HG03521 (cell line): ENCODE results near the gene WDR26.

Experiments
- ATAC-seq: cut with Tn5 transposase; IDR thresholded peaks from one replicate; pipeline ENCODE4 v1.9.1; 2021; ENCODE audit warnings: mild to moderate bottlenecking, moderate library complexity; ENCODE audit not compliant: unreplicated experiment

WDR26 gene

DNA sequence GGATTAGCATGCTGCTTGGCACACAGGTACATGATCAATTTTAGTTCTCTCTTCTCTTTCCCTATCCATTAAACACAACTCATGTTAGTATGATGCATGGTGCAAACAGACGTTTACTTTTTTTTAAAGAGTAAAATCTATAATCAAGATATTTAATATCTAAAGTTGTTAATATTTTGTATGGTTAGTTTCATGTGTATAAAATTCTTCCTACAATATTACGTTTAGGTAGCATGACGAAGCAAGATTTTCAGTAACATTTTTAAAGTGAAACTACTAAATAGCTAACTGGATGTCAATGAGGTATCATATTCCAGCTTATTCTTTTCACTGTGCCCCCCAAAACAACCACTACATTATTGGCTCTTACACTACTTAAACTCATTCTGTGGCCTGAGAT is 41.3 kb downstream of the WDR26 start:
- no peak for ATAC-seq

DNA sequence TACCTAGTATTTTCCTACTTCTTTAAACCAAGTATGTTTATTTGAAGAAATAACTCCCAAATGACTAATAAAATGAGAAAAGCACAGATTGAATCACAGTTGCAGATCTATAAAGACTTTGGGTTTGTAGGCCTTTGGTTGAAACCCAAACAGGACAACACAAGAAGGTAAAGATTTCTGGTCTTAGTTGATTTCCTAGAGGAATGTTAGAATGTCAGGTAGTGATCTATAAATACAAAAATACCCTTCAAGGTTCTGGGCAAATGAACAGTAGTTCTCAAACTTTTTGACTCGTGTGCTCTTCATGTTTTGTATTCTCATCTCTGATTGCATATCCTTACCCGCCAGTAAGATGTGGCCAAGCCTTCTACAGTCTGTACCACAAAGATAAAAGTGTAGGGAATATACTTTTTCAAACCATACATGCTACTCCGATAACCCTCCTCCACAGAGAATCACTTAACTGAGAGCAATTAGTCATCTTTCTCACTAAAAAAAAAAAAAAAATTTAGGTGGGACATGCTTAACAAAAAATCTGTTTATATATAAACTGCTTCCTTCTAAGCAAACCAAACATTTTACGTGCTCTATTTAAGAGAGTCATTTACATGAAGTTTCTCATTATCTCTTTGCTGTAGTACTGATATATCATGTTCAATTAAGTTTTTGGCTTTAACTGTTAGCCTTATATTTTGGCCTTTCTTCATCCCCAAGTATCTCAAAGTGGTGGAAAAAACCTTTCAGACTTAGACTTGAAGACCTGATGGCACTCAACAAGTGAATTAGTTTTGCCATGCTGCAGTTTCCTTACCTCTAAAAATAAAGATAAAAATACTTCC is 42.0 kb downstream of the WDR26 start:
- no peak for ATAC-seq

DNA sequence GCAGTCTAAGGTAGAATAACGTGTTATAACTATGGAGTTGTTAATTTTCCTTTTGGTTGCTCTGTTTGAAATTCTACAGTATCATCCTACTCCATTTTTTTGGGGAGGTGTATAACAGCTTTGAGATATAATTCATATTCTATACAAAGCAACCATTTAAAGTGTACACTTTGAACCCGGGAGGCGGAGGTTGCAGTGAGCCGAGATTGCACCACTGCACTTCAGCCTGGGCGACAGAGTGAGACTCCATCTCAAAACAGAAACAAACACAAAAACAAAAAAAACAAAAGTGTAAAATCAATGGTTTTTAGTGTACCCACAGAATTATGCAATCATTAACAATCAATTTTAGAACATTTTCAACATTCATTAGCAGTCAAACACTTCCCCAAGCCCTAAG is 44.1 kb downstream of the WDR26 start:
- no peak for ATAC-seq

GRCh38 chr1:224387943-224388342 is 46.7 kb downstream of the WDR26 start:
- no peak for ATAC-seq

GRCh38 chr1:224387302-224387912 is 47.2 kb downstream of the WDR26 start:
- ATAC-seq: no peak

GRCh38 chr1:224383218-224383617 is 51.4 kb downstream of the WDR26 start:
- no peak for ATAC-seq

- no peak for ATAC-seq
Observed at GRCh38 chr1:224381880-224382548, 52.6 kb downstream of the WDR26 start.

DNA sequence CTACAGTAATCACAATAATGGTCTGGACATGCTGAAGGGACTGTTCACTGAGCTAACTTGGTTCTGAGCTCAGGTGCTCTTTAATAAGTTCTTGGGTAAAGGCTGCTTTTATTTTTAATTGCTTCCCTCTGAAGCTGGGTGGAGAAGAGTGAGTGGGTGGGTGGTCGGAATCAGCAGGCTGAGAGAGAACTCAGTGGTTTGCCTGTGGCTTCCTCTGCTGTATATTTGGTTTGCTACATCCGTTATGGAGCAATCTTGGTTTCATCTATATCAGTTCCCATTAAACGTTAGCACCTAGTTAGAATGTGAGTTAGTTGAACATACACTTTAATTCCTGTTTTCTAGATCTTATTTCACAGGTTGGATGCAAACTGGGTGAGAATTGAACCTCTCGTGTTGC is 54.6 kb downstream of the WDR26 start:
- no peak for ATAC-seq

DNA sequence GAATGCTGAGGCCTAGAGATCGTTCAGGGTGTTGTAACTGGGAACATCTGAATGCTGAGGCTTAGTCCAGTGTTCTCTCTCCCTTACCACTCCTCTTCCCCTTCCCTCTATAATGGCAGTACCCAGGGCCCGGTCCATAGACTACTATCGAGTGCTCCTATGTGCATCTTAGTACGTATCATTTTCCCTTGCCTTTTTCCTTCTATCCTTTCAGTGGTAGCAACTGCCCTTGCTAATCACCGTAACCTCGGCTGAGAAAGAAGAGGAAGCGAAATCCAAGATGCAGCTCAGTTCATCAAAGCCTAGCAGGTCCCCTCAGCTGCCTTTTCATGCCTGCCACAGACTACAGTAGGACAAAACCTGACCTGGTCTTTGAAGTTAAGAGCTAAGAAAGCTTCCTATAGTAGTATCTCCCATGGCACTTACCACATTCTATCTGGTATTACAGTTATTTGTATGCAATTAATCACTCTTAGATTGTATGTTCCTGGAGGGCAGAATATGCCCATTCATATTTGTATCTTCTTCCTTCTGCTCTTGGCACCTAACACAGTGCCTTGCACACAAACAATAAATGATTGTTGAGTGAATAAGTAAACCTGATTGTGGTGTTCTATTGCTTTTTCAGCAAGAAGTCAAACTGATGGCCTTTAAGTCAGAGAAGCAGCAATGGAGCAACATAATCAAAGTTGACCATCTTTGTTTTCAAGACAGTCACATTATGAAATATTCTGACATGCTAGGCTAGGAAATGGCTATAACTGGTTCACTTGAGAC is 55.6 kb downstream of the WDR26 start:
- no peak for ATAC-seq

DNA sequence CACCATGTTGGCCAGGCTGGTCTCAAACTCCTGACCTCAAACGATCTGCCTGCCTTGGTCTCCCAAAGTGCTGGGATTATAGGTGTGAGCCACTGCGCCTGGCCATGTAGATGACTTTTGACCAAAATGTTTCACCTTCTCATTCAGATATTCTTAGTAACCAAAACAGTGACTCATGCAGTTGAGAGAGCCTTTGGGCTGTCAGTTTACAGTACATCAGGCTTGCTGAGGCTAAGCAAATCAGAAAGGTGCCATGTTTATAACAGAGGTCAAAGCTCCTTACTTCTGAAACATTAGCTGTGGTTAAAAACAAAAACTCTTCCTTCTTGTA is 57.0 kb downstream of the WDR26 start:
- ATAC-seq: peak; percentile 48

GRCh38 chr1:224375059-224375458 is 59.5 kb downstream of the WDR26 start:
- ATAC-seq: no peak

DNA sequence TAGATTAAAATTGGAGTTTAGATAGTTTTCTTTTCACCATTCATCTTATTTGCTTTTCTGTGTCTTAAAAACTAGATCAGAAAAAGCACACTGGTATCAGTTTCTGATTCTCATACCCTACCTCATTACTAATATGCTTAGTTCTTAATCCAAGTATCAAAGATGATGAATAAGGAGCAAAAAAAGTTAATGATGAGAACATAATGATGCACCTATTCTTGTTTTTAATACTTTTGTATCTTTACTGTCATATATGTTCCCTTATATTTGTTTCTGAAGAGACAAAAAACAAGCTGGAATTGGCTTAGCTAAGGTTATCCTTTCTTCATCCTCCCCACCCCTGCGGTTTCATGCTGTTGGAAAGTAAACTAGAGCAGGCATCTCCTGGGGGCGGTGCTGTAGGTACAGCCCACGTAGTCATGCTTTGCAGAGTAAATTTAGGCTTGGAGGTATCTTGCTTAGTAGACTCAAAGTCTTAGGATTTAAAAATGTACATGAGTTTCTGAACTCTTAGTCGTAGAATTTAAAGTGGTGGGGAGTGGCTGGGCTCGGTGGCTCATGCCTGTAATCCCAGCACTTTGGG is 61.5 kb downstream of the WDR26 start:
- no peak for ATAC-seq

DNA sequence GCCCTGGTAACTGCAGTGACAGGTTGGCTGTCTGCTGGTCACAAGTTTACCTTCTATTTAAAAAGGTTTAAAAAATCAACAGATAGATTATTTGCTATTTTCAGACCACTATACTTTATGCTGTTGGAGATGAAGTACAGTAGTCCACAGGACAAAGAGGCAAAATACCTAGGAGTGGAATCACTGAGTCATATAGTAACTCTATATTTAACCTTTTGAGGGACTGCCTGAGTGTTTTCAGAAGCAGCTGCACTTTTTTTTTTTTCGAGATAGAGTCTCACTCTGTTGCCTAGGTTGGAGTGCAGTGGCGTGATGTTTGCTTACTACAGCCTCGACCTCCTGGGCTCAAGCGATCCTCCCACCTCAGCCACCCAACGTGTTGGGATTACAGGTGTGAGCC is 66.2 kb downstream of the WDR26 start:
- ATAC-seq: peak; percentile 65

GRCh38 chr1:224359207-224359606 is 75.4 kb downstream of the WDR26 start:
- no peak for ATAC-seq

DNA sequence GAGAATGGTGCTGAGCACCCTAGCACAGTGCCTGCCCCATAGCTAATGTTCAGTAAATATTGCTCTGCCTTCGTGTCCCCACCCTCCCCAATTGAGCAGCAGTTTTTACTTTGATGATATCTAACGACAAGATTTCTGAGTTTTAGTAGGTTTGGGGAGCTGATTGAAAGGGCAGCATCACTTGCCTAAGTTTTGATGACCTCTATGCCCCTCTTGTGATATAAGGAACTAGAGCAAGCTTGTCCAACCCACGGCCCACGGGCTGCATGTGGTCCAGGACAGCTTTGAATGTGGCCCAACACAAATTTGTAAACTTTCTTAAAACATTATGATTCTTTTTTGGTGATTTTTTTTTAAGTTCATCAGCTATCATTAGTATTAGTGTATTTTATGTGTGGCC is 76.4 kb downstream of the WDR26 start:
- ATAC-seq: no peak

DNA sequence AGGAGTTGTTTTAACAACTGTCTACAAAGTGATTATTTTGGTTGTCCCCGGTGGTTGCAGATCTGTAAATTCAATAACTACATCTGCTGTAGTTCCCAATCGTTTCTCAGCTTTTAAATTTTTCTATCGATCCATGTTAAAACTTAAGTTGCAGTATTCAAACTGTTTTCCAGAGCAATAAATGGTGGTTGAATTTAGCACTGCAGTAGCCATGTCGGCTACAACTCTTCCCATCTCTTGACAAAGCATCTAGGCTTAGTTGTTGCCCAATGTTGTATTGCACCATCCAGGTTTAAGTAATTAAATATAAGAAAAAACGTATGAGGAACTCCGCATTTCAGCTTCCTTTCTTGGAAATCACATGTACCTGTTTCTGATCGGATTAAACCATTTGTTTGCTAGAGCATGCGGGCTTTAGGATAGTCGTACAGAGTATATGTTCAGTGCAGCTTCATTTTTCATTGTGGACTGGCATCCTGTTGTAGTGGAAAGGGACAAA is 76.9 kb downstream of the WDR26 start:
- ATAC-seq: no peak

- peak; percentile 99 for ATAC-seq
Observed at GRCh38 chr1:224356685-224357625, 77.6 kb downstream of the WDR26 start, which contains the start of gene CNIH4. Gene CNIH4, plus strand, starts transcription at chr1:224356879. Its CDS starts 46 bp downstream, at chr1:224356925.

DNA sequence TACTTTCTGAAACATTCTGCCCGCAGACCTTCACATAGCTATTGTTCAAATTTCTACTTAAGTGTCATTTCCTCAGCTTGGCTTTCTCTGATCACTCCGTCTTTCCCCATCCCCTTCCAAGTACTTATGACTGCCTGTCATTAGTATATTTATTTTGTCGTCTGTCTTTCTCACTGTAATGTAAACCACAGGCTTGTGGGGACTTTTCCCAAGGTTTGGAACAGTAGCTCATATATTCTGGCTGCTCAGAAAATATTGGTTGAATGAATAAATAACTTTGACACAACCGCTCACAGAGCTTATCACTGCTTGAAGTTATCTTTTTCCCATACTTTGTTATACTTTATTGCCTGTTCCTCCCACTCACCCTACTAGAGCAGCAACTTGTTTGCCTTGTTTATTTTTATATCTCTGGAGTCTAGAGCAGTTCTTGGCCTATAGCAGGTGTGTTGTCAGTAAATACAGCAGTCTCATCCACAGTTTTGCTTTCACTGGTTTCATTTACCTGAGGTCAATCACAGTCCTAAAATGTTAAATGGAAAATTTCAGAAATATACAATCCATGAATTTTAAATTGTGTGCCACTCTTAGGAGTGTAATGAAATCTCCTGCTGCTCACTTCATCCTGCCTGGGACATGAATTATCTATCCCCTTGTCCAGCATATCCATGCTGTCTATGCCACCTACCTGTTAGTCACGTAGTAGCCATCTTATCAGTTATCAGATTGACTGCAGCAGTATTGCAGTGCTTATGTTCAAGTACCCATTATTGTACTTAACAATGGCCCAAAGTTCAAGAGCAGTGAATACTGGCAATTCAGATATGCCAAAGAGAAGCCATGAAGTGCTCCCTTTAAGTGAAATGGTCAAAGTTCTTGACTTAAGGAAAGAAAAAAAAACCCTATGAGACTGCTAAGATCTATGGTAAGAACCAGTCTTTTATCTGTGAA is 80.3 kb downstream of the WDR26 start:
- no peak for ATAC-seq
